ENCODE data around the gene USH2A.

DNA sequence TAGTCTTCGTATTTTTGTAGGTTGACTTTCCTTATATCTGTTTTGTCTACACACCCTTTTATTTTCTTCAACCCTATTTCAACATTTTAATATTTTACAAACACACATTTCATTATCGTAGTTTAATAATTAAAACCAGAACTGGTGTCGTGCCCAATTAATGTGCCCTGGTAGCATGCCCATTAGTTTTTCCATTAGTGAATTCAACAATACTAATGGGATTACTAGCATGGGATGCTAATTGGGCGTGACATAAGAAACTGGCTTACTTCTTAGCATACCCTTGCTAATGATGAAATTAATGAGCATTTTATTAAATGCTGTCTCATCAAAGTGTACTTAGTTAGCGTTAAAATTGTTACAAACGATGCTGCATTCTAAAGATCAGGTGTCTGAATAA lies 332.7 kb downstream of the USH2A start:
- TF ChIP-seq, protein P1, sequence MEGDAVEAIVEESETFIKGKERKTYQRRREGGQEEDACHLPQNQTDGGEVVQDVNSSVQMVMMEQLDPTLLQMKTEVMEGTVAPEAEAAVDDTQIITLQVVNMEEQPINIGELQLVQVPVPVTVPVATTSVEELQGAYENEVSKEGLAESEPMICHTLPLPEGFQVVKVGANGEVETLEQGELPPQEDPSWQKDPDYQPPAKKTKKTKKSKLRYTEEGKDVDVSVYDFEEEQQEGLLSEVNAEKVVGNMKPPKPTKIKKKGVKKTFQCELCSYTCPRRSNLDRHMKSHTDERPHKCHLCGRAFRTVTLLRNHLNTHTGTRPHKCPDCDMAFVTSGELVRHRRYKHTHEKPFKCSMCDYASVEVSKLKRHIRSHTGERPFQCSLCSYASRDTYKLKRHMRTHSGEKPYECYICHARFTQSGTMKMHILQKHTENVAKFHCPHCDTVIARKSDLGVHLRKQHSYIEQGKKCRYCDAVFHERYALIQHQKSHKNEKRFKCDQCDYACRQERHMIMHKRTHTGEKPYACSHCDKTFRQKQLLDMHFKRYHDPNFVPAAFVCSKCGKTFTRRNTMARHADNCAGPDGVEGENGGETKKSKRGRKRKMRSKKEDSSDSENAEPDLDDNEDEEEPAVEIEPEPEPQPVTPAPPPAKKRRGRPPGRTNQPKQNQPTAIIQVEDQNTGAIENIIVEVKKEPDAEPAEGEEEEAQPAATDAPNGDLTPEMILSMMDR (IDR thresholded peaks at IDR 0.05), result no peak
- no peak for TF ChIP-seq POLR2A (IDR thresholded peaks at IDR 0.05)
- no peak for TF ChIP-seq POLR2AphosphoS5 (IDR thresholded peaks at IDR 0.05)
